NCI-H82 (cell line): Measurements from ENCODE around the gene DNMBP.
A peak's percentile ranks its signal among the peaks of the same experiment; 100 is the strongest.
"Not testable (repeated sequence)": the region's sequence is repeated elsewhere in the genome, so short reads cannot be mapped to it uniquely, and the experiment has no call there.

Experiments used
- DNase-seq: peaks from one replicate; lab custom pipeline; 2025; lab: John Stamatoyannopoulos, UW

The DNMBP gene

GRCh38 chr10:99859585-99859984, 150.2 kb downstream of the DNMBP start:
- DNase-seq = peak; percentile 57

DNA sequence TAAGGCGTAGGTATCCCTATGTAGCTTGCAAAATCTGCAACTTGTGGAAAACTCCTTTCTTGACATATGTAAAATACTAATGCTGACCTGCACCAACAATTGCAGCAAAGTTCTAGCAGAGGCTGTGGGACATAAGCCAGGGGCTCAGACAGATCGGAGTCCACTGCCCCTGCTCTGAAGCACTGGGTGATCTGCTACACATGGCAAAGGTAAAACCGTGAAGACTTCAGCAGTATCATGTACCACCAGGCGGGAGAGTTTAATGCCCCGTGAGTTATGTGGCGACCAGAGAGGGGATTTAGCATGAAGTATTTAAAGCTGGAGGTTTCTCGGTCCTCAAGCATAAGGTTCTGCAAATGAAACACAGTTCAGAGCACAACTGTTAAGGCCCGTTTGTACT, 150.9 kb downstream of the DNMBP start:
- DNase-seq = no peak

GRCh38 chr10:99855479-99856071, 154.2 kb downstream of the DNMBP start:
- no peak for DNase-seq

DNA sequence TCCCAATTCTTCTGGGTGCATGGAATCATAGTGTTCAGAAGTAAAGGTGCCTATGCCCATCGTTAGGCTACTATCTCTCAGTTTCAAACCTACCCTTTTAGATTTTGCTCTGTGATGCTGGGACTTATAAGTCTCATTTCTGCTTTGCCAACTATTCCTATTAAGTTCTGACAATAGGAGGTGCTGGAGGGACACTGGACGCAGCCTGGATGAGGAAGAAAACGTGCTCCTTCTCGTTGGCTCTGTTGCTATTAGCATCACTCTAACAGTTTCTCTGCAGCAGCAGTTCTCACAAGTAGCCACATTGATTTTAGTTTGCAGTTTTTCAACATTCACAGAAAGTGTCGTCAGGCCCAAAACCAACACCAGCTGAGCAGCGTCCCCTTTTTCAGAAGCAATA, 154.9 kb downstream of the DNMBP start:
- peak; percentile 76 for DNase-seq

DNA sequence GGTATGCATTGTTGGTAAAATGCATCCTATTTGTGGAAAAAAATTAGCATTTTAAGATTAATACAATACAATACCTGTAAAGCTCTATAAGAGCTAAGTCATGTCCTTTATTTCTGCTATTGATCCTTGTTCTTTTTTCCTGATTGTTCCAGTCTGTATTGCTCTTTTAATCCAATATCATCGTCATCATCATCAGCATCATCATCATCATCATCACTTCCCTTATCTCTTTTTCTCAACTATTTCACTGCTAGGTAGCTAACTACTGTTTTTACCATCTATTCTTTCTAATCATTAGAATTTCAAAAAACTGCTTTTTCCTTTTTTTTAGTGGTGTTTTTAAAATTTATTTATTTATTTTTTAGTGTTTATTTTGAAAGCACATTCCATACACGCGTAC, 156.1 kb downstream of the DNMBP start:
- DNase-seq = no peak

GRCh38 chr10:99852481-99853213, 157.1 kb downstream of the DNMBP start:
- DNase-seq = no peak

- DNase-seq = no peak
Measured at GRCh38 chr10:99851825-99852224, 157.9 kb downstream of the DNMBP start.

GRCh38 chr10:99850767-99851340, 158.9 kb downstream of the DNMBP start:
- no peak for DNase-seq

- DNase-seq = no peak
Measured at GRCh38 chr10:99850021-99850766, 159.6 kb downstream of the DNMBP start.

DNA sequence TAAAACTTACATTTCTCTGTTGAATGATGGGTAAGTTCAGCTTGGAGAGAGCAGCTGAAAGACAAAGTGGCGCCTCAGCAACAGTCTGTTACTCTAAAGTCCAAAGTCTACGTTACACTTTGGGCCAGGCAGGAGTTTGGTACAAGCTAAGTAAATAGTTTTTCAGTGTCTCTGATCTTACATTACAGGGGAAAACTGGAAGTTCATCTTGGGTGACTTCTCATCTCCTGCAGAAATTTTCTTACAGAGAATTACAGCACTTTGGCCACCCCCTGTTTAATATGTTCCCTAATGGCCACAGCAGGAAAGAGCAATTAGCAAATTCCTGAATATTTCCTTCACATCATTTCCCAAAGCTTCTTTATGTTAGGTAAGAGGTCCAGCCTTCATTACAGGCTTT, 160.2 kb downstream of the DNMBP start:
- DNase-seq = no peak

GRCh38 chr10:99849057-99849456, 160.7 kb downstream of the DNMBP start:
- no peak for DNase-seq

DNA sequence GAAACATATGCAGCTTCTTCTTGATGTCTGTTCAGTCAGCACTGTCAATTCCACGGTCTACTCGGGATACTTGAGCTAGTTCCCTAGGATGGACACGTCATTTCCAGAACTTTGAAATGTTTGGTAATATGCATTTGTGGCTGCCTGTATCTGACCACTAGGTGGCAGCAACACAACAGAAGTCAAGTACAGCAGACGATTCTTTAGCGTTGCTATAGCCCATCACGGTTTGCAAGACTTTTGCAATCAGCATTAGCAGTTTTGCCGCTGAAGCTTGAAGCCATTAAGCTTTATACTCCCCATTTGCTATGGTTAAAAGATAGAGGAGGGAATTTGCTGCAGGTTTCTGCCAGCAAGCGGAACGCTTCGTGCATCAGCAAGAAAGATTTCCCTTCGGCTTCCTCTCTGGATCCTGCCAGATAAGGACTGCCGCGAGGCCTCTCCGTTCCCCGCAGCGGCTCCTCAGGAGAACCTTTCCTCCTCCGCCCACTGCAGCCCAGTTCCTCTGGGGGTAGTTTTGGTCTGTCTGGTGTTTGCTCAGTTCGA, 163.8 kb downstream of the DNMBP start:
- DNase-seq = peak; percentile 86

DNA sequence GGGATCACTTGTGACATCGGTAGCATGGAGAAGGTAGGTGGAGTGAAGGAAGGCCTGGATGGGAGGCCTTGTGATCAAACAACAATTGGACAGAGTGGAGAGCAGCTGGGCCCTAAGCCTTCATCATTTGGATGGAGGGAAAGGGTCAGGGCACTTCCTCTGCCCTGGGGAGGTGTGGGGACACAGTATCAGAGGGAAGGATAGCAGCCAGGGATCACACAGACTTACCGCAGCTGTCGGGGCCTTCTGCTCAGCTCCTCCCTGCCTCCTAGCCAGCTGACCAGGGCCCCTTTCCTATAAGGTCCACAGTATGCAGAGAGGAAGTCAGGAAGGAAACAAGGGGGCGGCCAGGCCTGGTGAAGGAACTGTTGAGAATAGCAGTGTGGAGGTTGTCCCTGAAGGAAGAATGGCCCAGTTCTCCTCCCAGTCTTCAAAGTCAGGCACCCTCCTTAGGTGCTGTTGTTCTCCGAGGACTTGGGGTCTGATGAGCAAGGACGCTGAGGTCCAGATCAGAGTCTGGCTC, 165.3 kb downstream of the DNMBP start:
- no peak for DNase-seq

DNA sequence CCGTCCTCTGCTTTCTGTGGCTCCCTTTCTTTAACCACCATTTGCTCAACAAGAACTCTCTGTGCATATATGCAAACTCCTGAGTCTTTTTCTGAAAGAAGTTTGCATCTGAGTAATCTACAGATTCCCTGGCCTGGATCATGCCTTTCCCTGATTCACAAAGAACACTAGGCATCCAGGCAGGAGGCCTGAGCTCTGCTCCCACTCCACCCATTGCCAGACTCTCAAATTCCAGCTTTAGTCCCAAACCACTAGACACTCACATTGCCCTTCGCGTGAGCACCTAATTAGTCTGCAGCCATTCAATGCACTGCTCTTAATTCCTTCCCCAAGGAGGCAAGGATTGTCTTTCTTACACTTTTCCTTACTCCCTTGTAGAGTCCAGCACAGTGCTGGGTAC, 166.4 kb downstream of the DNMBP start:
- no peak for DNase-seq

GRCh38 chr10:99841746-99842145, 168.0 kb downstream of the DNMBP start:
- DNase-seq = no peak

GRCh38 chr10:99840859-99841258, 168.9 kb downstream of the DNMBP start:
- not testable (repeated sequence) for DNase-seq

DNA sequence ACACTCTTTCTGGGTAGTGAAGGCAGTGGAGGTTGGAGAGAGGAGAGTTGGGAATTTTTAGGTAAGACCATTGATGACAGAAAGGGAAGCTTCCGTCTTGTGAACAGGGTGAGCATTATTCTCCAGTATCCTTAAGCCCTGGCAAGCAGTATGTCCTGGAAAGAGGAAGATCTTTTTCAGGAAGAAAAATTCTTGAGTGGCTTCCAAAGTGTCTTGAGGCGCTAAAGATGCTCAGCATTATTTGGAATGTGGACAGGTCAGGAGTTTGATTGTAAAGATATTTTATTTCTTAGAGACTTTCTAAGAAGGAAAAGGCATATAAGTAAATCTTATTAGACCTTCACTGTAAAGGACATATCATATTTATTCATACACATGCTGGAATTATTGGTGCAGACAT, 173.0 kb downstream of the DNMBP start:
- DNase-seq = no peak

DNA sequence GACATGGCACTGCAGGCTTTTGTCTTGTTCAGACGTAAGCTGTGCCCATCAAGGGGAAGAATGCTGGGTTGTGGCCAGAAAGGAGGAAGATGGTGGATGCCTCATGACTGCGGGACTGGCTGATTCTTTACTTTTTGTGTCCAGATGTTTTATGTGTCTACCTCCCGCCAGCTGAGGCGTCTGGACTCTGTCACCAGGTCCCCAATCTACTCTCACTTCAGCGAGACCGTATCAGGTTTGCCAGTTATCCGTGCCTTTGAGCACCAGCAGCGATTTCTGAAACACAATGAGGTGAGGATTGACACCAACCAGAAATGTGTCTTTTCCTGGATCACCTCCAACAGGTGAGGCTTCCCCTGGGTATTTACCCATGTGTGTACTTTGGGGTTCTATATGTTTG, 173.8 kb downstream of the DNMBP start:
- DNase-seq = no peak

DNA sequence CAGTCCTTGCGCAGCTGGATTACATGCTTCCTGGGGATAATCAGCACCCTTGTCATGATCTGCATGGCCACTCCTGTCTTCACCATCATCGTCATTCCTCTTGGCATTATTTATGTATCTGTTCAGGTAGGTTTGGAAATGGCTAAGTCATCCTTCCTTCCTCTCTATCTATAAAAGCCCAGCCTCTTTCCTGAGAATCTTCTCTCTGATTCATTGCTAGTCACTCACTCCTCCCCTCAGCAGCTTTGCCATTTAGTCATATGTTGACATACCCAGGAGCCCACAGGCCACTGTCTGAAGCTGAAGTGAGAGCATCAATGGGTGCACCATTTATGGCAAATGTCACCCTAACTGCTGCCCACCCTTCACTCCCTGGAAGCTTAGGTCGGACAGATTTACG, 175.3 kb downstream of the DNMBP start:
- no peak for DNase-seq

DNA sequence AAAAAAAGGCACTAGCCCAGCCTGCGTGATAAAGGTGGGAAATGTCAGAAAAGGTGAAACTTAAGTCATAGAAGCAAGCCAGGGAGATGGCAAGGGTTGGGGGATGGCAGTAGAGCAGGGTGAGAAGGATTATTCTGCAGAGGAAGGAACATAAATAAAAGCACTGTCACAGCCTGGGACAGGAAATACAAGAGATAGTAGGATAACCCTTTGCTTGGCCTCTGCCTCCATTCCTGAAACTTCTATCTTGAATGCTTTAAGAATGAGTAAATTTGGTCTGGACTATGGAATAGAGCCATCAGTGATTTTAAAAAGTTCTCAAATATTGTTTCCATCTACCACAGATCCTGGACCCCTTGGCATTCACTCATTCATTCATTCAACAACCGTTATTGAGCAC, 177.3 kb downstream of the DNMBP start:
- DNase-seq = no peak

- no peak for DNase-seq
Measured at GRCh38 chr10:99828464-99828863, 181.3 kb downstream of the DNMBP start.

- DNase-seq = no peak
Measured at GRCh38 chr10:99827936-99828335, 181.8 kb downstream of the DNMBP start.
